GM21447 (cell line): Measurements from ENCODE around the gene ZNF700.
"Not testable (repeated sequence)": the region's sequence is repeated elsewhere in the genome, so short reads cannot be mapped to it uniquely, and the experiment has no call there.

Experiments
- ATAC-seq: cut with Tn5 transposase; IDR thresholded peaks from one replicate; pipeline ENCODE4 v1.9.1; 2021; ENCODE audit not compliant: unreplicated experiment

ZNF700 gene

DNA sequence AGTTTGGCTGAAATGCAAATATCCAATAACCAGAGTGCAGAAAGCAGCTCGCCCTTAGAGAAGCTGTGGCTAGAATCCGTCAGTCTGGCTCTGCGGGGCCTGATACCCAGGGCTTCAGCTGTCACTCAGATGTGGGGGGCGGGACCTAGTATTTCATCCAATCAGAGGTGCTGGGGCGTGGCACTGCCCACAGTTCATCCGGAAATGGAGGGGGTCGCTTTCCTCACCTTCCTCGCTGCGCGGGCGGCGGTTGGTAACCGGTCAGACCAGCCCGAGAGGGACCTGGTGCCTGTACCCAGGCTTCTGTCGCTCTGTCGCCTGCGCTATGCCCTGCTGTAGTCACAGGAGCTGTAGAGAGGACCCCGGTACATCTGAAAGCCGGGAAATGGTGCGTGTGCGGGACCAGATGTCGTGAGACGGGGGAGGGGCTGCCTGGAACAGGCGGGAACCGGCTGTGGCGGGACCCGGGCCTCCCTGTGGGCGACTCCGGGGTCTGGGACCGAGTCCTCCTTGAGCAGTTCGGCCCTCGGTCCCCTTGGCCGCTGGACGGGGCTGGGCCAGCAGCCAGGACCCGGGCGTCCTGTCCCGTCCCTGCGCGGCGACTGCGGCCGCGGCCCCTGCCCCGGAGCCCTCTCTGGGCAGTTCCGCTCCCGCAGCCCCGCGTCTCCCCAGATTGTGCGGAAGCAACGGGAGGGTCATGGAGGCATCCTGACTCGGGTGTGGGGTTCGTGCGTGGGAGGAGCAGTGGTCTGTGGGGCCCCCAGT lies at the start of gene ZNF700:
Gene ZNF700, plus strand, starts transcription at position 222 of the 765 bp plus-strand sequence. Its CDS starts 104 bp downstream, at position 326.
- ATAC-seq = peak; percentile 86

GRCh38 chr19:11879687-11880266 lies 45.1 kb upstream of the ZNF700 start:
- not testable (repeated sequence) for ATAC-seq

DNA sequence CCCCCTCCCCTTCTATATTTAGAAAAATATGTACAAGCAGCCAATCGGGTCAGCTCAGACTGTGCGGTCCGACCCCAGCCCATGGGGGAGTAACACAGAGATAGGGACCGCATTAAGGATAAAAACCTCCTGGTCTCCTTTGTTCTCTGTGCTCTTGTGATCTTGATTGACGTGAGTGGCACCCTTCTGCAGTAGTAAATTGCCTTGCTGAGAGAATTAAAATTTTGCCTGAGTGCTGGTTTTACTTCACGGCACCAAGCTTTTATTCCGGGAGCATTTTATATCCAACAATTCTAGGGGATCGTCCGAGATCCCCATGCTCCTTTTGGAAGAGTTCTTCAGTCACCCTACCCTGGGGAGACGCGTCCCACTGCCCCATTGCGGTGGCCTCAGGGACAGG lies 44.3 kb upstream of the ZNF700 start:
- ATAC-seq = no peak

DNA sequence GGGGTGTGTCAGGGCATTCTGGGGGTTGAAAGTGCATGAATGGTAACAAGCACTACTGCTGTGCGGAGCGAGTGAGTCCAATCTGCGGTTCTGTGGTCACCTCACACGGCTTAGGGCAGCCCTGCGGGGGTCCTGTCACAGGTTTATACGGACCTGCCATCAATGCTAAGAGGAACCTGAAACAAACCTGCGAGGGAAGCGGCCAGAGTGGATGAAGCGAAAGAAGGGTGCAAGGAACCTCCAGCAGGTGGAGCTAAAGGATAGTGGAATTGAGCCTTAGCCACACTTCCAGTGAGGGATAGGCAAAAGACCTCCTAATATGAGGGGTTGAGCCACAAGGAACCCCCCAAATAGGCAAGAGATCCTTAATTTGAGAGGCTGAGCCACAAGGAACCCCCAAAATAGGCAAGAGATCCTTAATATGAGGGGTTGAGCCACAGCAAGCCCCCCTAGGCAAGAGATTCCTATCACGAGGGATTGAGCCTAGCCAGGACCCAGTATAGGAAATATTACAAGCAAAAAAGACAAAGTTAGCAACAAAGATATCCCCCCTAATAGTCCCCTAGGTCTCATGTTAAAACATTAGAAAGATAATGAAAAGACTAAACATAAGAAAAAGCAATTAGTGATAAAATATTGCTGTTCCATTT lies 43.6 kb upstream of the ZNF700 start:
- no peak for ATAC-seq

- ATAC-seq = no peak
Measured at GRCh38 chr19:11882606-11883005, 42.3 kb upstream of the ZNF700 start.

- no peak for ATAC-seq
Measured at GRCh38 chr19:11887234-11887610, 37.7 kb upstream of the ZNF700 start.

- ATAC-seq = no peak
Measured at GRCh38 chr19:11887611-11888531, 37.0 kb upstream of the ZNF700 start, which contains the start of gene ZNF69. ZNF69 (plus strand) TSS chr19:11887782; CDS start chr19:11887924, 142 bp downstream.

- not testable (repeated sequence) for ATAC-seq
Measured at GRCh38 chr19:11889901-11890300, 35.0 kb upstream of the ZNF700 start.

DNA sequence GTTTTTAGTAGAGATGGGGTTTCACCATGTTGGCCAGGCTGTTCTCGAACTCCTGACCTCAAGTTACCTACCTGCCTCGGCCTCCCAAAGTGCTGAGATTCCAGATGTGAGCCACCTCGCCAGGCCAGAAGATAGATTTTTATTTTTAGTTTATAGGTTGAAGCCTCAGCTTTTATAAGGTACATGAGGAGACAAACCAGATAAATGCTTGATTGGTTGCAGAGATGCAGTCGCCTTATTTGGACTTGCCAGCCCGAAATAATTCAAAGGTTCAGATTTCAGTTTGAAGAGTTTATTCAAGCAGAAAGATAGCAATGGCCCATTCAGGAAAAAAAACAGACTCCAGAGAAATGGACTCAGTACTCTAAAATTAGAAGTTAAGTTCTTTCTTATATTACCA lies 34.3 kb upstream of the ZNF700 start:
- ATAC-seq = no peak

- ATAC-seq = no peak
Measured at GRCh38 chr19:11894851-11895250, 30.1 kb upstream of the ZNF700 start.

DNA sequence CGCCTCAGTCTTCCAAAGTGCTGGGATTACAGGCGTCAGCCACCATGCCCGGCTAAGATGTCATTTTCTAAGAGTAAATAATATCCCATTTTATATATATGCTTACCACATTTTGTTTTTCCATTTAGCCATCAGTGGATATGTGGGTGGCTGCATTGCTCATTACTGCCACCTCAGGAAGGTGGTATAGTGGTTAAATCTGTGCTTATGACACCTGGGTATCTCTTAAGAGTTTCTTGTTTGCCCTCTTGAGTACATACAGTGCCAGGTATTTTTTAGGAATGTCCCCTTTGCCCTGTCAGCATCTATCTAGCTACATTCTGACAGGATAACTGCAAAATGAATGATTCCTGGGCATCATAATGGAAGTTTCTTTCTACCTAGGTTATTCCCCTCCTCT lies 22.7 kb upstream of the ZNF700 start:
- no peak for ATAC-seq

GRCh38 chr19:11905928-11906327 lies 19.0 kb upstream of the ZNF700 start:
- no peak for ATAC-seq

GRCh38 chr19:11911937-11912336 lies 13.0 kb upstream of the ZNF700 start:
- not testable (repeated sequence) for ATAC-seq

GRCh38 chr19:11914417-11915051 lies 10.4 kb upstream of the ZNF700 start:
- ATAC-seq = not testable (repeated sequence)

GRCh38 chr19:11921852-11922495 lies 2.9 kb upstream of the ZNF700 start:
- no peak for ATAC-seq

- ATAC-seq = peak; percentile 8
Measured at GRCh38 chr19:11925651-11926187, 812 bp downstream of the ZNF700 start.

- no peak for ATAC-seq
Measured at GRCh38 chr19:11927227-11927626, 2.3 kb downstream of the ZNF700 start.

- ATAC-seq = no peak
Measured at GRCh38 chr19:11931051-11931450, 6.1 kb downstream of the ZNF700 start.

- no peak for ATAC-seq
Measured at GRCh38 chr19:11931513-11931912, 6.6 kb downstream of the ZNF700 start.

DNA sequence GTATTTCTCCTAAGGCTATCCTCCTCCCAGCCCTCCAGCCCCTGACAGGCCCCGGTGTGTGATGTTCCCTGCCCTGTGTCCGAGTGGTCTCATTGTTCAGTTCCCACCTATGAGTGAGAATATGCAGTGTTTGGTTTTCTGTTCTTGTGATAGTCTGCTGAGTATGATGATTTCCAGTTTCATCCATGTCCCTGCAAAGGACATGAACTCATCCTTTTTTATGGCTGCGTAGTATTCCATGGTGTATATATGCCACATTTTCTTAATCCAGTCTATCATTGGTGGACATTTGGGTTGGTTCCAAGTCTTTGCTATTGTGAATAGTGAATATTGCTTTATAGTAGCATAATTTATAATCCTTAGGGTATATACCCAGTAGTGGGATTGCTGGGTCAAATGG lies 10.9 kb downstream of the ZNF700 start:
- ATAC-seq = not testable (repeated sequence)
